ENCODE results near the gene UPK3A.

Gene UPK3A

DNA sequence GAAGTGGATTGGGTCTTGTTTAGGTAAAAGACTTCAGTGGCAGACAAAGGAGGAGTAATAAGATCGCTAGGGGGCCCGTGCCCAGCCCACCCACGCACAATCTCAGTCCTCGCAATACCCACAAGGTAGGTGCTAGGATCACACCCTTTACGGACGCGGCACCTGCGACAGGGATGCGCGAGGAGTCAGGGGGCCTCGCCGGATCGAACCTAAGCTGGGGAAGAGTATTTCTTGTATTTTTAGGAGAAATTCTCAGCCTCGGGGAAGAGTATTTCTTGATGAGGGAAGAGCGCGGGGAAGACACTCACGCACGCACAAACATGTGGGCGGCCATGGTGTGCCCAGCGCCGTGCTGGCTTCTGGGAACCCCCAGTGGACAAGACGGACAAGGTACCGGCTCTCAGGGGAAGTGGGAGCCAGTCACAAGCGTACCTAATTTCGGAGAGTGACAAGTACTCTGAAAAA lies 24.2 kb downstream of the UPK3A start:
- peak overlapping the region; percentile 40 for H3K4me3 ChIP-seq (ENCODE audit: low read depth, low read length)
- DNase-seq (ENCODE audit: low read depth): peak; percentile 56
- TF ChIP-seq MAX (IDR thresholded peaks at IDR 0.05; ENCODE audit: low read depth, low read length): no peak
- no peak for TF ChIP-seq POLR2A (IDR thresholded peaks at IDR 0.05; ENCODE audit: extremely low read depth, insufficient read length)
- no peak for TF ChIP-seq MYC (IDR thresholded peaks at IDR 0.05; ENCODE audit: low read depth, low read length)
- TF ChIP-seq CTCF (IDR thresholded peaks at IDR 0.05; ENCODE audit: low read depth, low read length): no peak

GRCh38 chr22:45309422-45310227 lies 24.9 kb downstream of the UPK3A start, which contains the start of gene FAM118A:
TSS of gene FAM118A (plus strand) at chr22:45309934. CDS start at chr22:45322380, 12,446 bp downstream.
- peak within 1 kb of the TSS; percentile 77 for H3K4me3 ChIP-seq (ENCODE audit: low read depth, low read length)
- DNase-seq (ENCODE audit: low read depth): peak; percentile 96
- no peak for TF ChIP-seq CTCF (IDR thresholded peaks at IDR 0.05; ENCODE audit: low read depth, low read length)
- TF ChIP-seq MAX (IDR thresholded peaks at IDR 0.05; ENCODE audit: low read depth, low read length): peak; percentile 1; the same call in 1 of the 2 replicates
- TF ChIP-seq POLR2A (IDR thresholded peaks at IDR 0.05; ENCODE audit: extremely low read depth, insufficient read length): peak; percentile 74
- TF ChIP-seq MYC (IDR thresholded peaks at IDR 0.05; ENCODE audit: low read depth, low read length): peak; percentile 83

GRCh38 chr22:45310331-45310976 lies 25.7 kb downstream of the UPK3A start:
- peak overlapping the region; percentile 77 for H3K4me3 ChIP-seq (ENCODE audit: low read depth, low read length)
- no peak for TF ChIP-seq MYC (IDR thresholded peaks at IDR 0.05; ENCODE audit: low read depth, low read length)
- TF ChIP-seq MAX (IDR thresholded peaks at IDR 0.05; ENCODE audit: low read depth, low read length): no peak
- TF ChIP-seq CTCF (IDR thresholded peaks at IDR 0.05; ENCODE audit: low read depth, low read length): no peak
- TF ChIP-seq POLR2A (IDR thresholded peaks at IDR 0.05; ENCODE audit: extremely low read depth, insufficient read length): no peak
- peak; percentile 42 for DNase-seq (ENCODE audit: low read depth)

DNA sequence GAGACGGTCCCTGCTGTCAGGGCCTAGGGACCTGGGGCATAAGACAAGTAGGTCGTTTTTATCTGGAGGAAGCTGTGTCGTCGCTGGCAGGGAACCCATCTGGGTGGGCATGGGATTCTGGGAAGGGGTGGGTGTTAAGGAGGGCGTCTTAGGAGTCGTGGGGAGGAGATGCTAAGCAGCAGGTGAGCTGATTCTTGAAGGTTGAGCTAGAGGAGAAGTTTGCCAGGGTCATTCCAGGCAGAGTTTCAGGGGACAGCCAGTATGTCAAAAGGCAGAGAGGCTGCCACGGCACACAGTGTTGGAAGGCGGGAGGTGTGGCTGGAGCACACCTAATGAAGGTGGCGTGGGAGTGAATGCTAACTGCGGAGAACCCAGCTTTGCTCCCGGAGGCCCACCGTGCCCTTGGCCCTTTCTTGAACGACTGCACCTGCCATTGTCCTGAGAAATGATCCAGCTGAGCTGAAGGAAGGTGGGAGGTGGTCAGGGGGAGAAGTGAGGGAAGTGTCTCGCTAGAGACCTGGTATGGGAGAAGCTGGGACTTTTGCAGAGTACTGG lies 26.3 kb downstream of the UPK3A start:
- TF ChIP-seq POLR2A (IDR thresholded peaks at IDR 0.05; ENCODE audit: extremely low read depth, insufficient read length) (no peak), MAX (IDR thresholded peaks at IDR 0.05; ENCODE audit: low read depth, low read length) (no peak), CTCF (IDR thresholded peaks at IDR 0.05; ENCODE audit: low read depth, low read length) (no peak), MYC (IDR thresholded peaks at IDR 0.05; ENCODE audit: low read depth, low read length) (no peak)
- no peak for DNase-seq (ENCODE audit: low read depth)
- peak overlapping the region; percentile 77 for H3K4me3 ChIP-seq (ENCODE audit: low read depth, low read length)

DNA sequence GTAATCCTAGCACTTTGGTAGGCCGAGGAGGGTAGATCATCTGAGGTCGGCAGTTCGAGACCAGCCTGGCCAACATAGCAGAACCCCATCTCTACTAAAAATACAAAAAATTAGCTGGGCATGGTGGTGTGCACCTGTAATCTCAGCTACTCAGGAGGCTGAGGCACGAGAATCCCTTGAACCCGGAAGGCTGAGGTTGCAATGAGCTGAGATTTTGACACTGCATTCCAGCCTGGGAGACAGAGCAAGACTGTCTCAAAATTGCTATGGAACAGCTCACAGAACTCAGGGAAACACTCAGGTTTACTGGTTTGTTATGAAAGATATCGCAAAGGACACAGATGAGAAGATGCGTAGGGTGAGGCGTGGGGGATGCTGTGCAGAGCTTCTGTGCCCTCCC lies 27.7 kb downstream of the UPK3A start:
- TF ChIP-seq MYC (IDR thresholded peaks at IDR 0.05; ENCODE audit: low read depth, low read length) (no peak), MAX (IDR thresholded peaks at IDR 0.05; ENCODE audit: low read depth, low read length) (no peak), CTCF (IDR thresholded peaks at IDR 0.05; ENCODE audit: low read depth, low read length) (no peak)
- DNase-seq (ENCODE audit: low read depth): no peak
- H3K4me3 ChIP-seq (ENCODE audit: low read depth, low read length): no peak overlapping the region

All from NB4 (cell line).